BE2C (cell line): Measurements from ENCODE around the gene RCOR2.

Experiments used
- DNase-seq: peaks from one replicate; pipeline ENCODE4 v3.0.0-alpha.2; 2020
- H3K27me3 ChIP-seq: fragments of 250-450 bp; sonication (Bioruptor Pico); 2 replicates; pipeline ENCODE4 v1.5.1; 2020; ENCODE audit warnings: mild to moderate bottlenecking
- H3K36me3 ChIP-seq: fragments of 250-450 bp; sonication (Bioruptor Pico); 2 replicates; pipeline ENCODE4 v1.5.1; 2020; ENCODE audit warnings: mild to moderate bottlenecking
- H3K4me1 ChIP-seq: fragments of 250-450 bp; sonication (Bioruptor Pico); 2 replicates; pipeline ENCODE4 v1.5.1; 2020
- H3K4me3 ChIP-seq: 2 replicates; pipeline ENCODE4 v1.5.1; 2011; ENCODE audit warnings: low read depth, low read length
- H3K9me3 ChIP-seq: fragments of 250-450 bp; sonication (Bioruptor Pico); 2 replicates; pipeline ENCODE4 v1.5.1; 2020
- TF ChIP-seq, protein P1 (sequence below): IDR thresholded peaks from 2 replicates; pipeline ENCODE4 v1.5.1; 2012; ENCODE audit warnings: mild to moderate bottlenecking, low read depth, low read length

The RCOR2 gene

DNA sequence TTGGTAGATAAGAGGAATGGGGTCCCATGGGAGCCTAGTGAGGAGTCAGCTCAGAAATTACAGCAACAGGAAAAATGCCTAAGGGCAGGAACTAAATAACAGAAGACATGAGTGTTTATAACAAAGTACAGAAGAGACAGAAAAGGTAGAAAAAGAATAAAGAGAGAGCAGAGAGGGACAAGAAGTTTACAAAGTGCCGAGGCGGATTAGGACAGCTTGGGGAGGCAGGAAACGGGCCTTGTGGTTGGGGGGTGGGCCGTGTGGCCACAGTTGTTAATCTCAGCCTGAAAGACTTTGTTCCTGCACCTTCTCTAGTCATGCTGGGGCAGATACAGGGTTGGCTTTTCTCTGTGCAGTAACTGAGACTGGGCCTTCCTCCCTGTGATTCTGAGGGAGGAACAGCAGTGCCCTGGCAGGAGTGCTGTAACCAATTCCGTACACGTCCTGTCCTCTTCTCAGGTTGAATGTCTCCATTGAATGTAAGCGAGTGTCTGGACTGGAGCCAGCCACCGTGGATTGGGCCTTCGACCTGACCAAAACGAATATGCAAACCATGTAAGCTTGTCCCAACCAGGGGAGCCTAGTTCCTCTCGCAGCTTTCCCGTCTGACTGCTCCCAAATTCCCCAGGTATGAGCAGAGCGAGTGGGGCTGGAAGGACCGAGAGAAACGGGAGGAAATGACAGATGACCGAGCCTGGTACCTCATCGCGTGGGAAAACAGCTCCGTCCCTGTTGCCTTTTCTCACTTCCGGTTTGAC lies 35.0 kb upstream of the RCOR2 start:
- Histone ChIP-seq H3K27me3 (no peaks in the 10 kb centered on the region), H3K9me3 (no peaks in the 10 kb centered on the region), H3K4me3 (no peak overlapping the region), H3K4me1 (no peaks in the 10 kb centered on the region), H3K36me3 (peaks cover 18% of the 10 kb centered on the region)
- DNase-seq, result no peak
- TF ChIP-seq, protein P1, sequence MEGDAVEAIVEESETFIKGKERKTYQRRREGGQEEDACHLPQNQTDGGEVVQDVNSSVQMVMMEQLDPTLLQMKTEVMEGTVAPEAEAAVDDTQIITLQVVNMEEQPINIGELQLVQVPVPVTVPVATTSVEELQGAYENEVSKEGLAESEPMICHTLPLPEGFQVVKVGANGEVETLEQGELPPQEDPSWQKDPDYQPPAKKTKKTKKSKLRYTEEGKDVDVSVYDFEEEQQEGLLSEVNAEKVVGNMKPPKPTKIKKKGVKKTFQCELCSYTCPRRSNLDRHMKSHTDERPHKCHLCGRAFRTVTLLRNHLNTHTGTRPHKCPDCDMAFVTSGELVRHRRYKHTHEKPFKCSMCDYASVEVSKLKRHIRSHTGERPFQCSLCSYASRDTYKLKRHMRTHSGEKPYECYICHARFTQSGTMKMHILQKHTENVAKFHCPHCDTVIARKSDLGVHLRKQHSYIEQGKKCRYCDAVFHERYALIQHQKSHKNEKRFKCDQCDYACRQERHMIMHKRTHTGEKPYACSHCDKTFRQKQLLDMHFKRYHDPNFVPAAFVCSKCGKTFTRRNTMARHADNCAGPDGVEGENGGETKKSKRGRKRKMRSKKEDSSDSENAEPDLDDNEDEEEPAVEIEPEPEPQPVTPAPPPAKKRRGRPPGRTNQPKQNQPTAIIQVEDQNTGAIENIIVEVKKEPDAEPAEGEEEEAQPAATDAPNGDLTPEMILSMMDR, result no peak

DNA sequence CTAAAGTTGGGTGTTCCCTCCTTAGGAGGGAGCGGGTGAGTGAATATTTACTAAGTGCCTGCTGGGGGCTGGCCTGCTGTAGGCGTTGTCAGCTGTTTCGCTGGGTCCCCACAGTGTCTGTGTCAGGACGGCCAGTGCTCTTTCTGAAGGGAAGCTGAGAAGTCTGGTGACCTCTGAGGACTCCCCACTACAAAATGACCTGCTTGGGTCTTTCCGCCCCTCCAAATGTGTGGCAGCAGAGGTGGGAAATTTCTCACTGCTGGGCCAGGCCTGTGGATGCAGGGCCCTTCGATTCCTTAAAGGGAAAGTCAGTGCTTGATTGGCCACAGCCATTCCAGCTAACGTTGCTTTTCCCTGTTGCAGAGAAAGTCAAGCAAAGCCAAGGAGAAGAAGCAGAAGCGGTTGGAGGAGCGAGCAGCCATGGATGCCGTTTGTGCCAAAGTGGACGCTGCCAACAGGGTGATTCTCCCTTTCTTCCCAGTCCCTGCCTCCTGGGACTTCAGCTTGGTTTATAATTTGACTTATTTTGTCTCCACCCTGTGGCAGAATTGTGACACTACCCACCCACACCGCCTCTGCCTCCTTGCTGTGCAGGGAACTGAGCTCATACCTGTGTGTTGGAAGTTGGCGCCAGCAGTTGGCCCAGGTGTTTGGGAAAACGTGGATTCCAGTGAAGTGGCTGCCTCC lies 28.7 kb upstream of the RCOR2 start:
- Histone ChIP-seq H3K36me3 (peaks cover 19% of the 10 kb centered on the region), H3K9me3 (no peaks in the 10 kb centered on the region), H3K4me1 (peaks cover 12% of the 10 kb centered on the region), H3K4me3 (no peak overlapping the region), H3K27me3 (no peaks in the 10 kb centered on the region)
- TF ChIP-seq, protein P1, result peak; percentile 57
- DNase-seq, result peak; percentile 66

DNA sequence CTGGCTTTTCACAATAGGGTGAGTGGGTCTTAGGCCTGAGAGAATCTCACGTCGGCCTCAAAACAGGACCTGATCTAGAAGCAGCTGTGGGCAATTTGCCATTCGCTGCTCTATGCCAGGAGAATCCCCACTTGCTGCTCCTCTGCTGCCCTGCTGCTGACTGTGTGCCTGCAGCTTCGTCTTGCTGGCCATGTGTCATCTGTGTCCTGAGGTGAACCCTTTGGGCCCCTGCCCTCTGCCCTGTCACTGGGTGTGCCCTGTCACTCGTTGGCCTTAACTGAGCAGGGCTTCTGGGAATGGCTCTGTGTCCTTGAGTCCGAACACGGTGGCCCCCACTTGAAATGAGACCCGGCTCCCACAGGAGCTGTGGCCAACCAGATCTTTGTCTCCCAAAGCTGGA lies 28.0 kb upstream of the RCOR2 start:
- Histone ChIP-seq H3K27me3 (no peaks in the 10 kb centered on the region), H3K36me3 (peaks cover 19% of the 10 kb centered on the region), H3K9me3 (no peaks in the 10 kb centered on the region), H3K4me3 (no peak overlapping the region), H3K4me1 (peaks cover 12% of the 10 kb centered on the region)
- TF ChIP-seq, protein P1, result no peak
- DNase-seq, result peak; percentile 58

DNA sequence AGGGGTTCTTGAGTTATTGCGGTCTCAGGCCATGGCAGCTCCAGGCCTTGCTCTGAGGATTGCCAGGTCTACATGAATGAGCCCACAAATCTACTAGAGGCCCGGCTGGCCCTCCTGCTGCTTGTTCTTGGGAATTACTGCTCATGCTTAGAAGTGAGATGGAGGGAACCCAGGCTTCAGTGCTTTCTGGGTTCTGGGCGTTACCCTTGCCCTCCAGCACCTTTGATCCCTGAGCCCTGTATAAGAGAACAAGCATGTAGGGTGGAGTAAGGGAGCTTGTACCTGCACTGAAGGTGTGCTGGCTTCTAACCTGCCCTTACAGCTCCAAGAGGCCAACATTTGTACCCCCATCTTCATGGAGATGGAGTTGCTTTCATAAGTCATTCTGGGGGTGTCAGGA lies 25.8 kb upstream of the RCOR2 start:
- TF ChIP-seq, protein P1, result no peak
- peaks cover 15% of the 10 kb centered on the region for H3K36me3 ChIP-seq
- DNase-seq, result no peak
- H3K4me1 ChIP-seq, result peaks cover 12% of the 10 kb centered on the region
- no peak overlapping the region for H3K4me3 ChIP-seq
- H3K27me3 ChIP-seq, result no peaks in the 10 kb centered on the region
- no peaks in the 10 kb centered on the region for H3K9me3 ChIP-seq

DNA sequence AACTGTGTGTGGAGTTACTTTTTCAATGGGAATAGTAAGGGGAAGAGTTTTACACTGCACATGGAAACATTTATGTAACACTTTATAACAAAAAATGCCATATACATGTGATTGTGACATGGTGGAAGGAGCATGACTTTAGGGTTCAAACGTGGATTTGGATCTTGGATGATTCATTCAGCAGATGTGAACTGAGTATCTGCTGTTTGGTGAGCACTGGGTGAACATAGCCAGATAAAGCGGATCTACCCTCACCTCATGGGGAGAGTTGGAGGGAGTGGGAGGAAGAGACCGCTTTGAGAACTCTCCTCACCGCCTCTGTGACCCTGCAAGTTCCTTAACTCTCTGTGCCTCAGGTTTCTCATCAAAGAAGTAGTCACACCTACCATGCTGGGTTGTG lies 24.9 kb upstream of the RCOR2 start:
- TF ChIP-seq, protein P1, result no peak
- Histone ChIP-seq H3K4me3 (no peak overlapping the region), H3K36me3 (peaks cover 11% of the 10 kb centered on the region), H3K27me3 (no peaks in the 10 kb centered on the region), H3K9me3 (no peaks in the 10 kb centered on the region), H3K4me1 (peaks cover 12% of the 10 kb centered on the region)
- DNase-seq, result no peak

DNA sequence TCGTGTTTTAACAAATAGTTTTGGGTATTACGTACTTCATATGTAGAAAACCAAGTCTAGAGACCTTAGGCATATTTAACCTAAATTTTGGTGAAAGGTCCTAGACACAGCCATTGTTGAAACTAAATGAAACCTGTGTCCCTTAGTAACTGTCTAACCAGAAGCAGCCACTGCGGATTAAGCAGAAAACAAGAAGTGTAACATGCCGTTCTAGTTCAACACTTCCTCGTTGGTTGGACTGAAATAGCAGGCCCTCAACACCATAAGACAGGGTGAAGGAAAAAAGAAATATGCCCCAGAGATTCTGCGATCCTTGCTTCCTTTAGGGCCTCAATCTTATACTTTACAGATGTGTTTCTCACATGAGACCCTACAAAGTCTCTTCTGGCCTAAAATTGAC lies 23.8 kb upstream of the RCOR2 start:
- H3K4me1 ChIP-seq, result peaks cover 12% of the 10 kb centered on the region
- H3K36me3 ChIP-seq, result no peaks in the 10 kb centered on the region
- H3K27me3 ChIP-seq, result no peaks in the 10 kb centered on the region
- no peak for DNase-seq
- no peaks in the 10 kb centered on the region for H3K9me3 ChIP-seq
- H3K4me3 ChIP-seq, result no peak overlapping the region
- TF ChIP-seq, protein P1, result no peak
